HepG2 (cell line): ENCODE data around the gene TRAF3. TPM values are rescaled to one million over a fixed set of nuclear protein-coding genes. Genes with fewer than 3 reads are reported as not detected.

ENCODE experiments used
- BRD4 ChIP-seq: sonication (generic); formaldehyde crosslinking; IDR thresholded peaks from 2 replicates; pipeline ENCODE4 v1.4.0; 2020; ENCODE audit warnings: missing genetic modification reagents
- FOXM1 ChIP-seq: sonication (generic); formaldehyde crosslinking; IDR thresholded peaks from 2 replicates; pipeline ENCODE4 v1.5.0; 2020; ENCODE audit warnings: missing genetic modification reagents
- GMEB1 ChIP-seq: sonication (generic); formaldehyde crosslinking; IDR thresholded peaks from 2 replicates; pipeline ENCODE4 v1.5.1; 2020; ENCODE audit warnings: missing genetic modification reagents, mild to moderate bottlenecking, borderline replicate concordance
- MAFG ChIP-seq: sonication (generic); formaldehyde crosslinking; IDR thresholded peaks from 2 replicates; pipeline ENCODE4 v1.5.1; 2020; ENCODE audit warnings: mild to moderate bottlenecking, missing genetic modification reagents
- NFIC ChIP-seq: IDR thresholded peaks from 2 replicates; pipeline ENCODE4 v1.6.1; 2012; ENCODE audit warnings: mild to moderate bottlenecking, low read length, inconsistent platforms
- NFKBIZ ChIP-seq: IDR thresholded peaks from 2 replicates; pipeline ENCODE4 v1.6.1; 2018; ENCODE audit warnings: missing genetic modification reagents, missing compliant biosample characterization
- PCBP2 ChIP-seq: fragments of 200-400 bp; formaldehyde crosslinking; optimal IDR thresholded peaks from 2 replicates; pipeline ENCODE3; 2018; ENCODE audit warnings: low read length, low read depth; ENCODE audit not compliant: poor library complexity, severe bottlenecking
- RNF2 ChIP-seq: fragments of 450-650 bp; conservative IDR thresholded peaks from 2 replicates; pipeline ENCODE4 v1.6.1; 2016; ENCODE audit warnings: low read depth
- SNAPC4 ChIP-seq: sonication (generic); formaldehyde crosslinking; IDR thresholded peaks from 2 replicates; pipeline ENCODE4 v1.4.0; 2020; ENCODE audit warnings: mild to moderate bottlenecking, missing genetic modification reagents
- SRY ChIP-seq: sonication (generic); formaldehyde crosslinking; IDR thresholded peaks from 2 replicates; pipeline ENCODE4 v1.8.0; 2022; ENCODE audit warnings: mild to moderate bottlenecking, missing genetic modification reagents
- STAG1 ChIP-seq: sonication (generic); formaldehyde crosslinking; IDR thresholded peaks from 2 replicates; pipeline ENCODE4 v1.4.0; 2020; ENCODE audit warnings: missing genetic modification reagents
- TFDP2 ChIP-seq: sonication (generic); formaldehyde crosslinking; IDR thresholded peaks from 2 replicates; pipeline ENCODE4 v1.4.0; 2020; ENCODE audit warnings: missing genetic modification reagents
- ZFP91 ChIP-seq: sonication (generic); formaldehyde crosslinking; IDR thresholded peaks from 2 replicates; pipeline ENCODE4 v1.9.0; 2022; ENCODE audit warnings: missing genetic modification reagents, mild to moderate bottlenecking, borderline replicate concordance
- ZNF274 ChIP-seq: sonication (generic); formaldehyde crosslinking; IDR thresholded peaks from 2 replicates; pipeline ENCODE4 v1.5.1; 2020; ENCODE audit warnings: mild to moderate bottlenecking, missing genetic modification reagents
- ZNF737 ChIP-seq: sonication (generic); formaldehyde crosslinking; IDR thresholded peaks from 2 replicates; pipeline ENCODE4 v1.5.0; 2020; ENCODE audit warnings: missing genetic modification reagents, mild to moderate bottlenecking, borderline replicate concordance
- polyA plus RNA-seq, 8 experiments: library from polyadenylated mRNA; depleted of rRNA in 3 of 8; stranded (reverse) in 7 of 8; unstranded in 1 of 8; fragments of >200 nt; fragmentation: Illumina TruSeq in 4 of 8; extraction: Trizol in 4 of 8; gene quantifications; 2 replicates each; pipeline versions ENCODE4 v1.2.1 to v1.2.3, GENCODE V29; 2011 to 2016; ENCODE audit warnings: low read depth in 4 of 8, missing spikeins in 1 of 8, mixed read lengths in 1 of 8; ENCODE audit not compliant: insufficient read depth in 1 of 8
- total RNA-seq, 5 experiments: library from RNA; depleted of rRNA; stranded (reverse); fragments of >200 nt; fragmentation: Illumina TruSeq; extraction: Trizol; gene quantifications; 2 replicates each; pipeline ENCODE4 v1.2.3, GENCODE V29; 2016; ENCODE audit warnings: low read depth in 1 of 5
- TF ChIP-seq, protein P1 (sequence below): sonication (generic); formaldehyde crosslinking; IDR thresholded peaks from 2 replicates; pipeline ENCODE4 v1.4.0; 2020; ENCODE audit warnings: mild to moderate bottlenecking, missing genetic modification reagents

TRAF3 gene
- total and polyA plus RNA-seq, 2 of the 13 experiments (the other 11 are each of a cell fraction or from before 2014, with no cell fraction given): 6.9 to 12.2 TPM

DNA sequence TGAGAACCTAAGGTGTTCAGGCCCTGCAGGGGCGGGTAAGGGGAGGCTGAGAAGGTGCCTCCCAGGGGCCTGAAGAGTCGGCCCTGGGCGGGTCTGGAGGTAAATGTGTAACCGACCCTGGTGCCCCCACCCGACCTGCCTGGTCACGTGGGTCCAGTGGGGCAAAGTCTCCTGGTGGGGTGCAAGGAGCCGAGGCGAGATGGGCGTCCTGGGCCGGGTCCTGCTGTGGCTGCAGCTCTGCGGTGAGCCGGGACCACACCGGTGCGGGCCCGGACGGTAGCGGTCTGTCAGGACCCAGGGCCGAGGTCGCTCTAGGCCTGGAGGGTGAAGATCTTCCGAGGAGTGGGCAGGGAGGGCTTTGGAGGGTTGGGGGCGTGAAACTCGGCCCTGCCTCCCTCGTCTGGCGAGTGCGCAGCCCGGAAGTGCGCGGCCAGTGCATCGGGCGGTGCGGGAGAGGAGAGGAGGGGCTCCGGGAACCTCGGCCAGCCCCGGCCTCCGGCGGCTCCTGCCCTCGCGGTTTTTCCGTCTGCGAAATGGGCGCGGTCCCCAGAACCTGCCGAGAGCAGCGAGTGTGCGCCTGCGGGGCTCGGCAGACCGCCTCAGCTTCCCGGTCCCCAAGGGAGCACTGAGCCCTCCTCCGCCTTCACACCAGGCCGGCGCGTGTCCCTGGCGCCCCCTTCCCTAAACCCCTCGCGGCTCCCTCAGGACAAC lies 145.4 kb downstream of the TRAF3 start, which contains the start of gene AMN (continued):
- TF ChIP-seq ZFP91: peak; percentile 90
- TF ChIP-seq FOXM1 (CRISPR knock-in tag): no peak
- TF ChIP-seq MAFG (CRISPR knock-in tag): no peak
- no peak for TF ChIP-seq NFIC
- TF ChIP-seq SNAPC4: no peak
- TF ChIP-seq STAG1 (CRISPR knock-in tag): no peak; the same call in 1 of the 2 replicates
- TF ChIP-seq NFKBIZ (CRISPR knock-in tag): no peak
- no peak for TF ChIP-seq ZNF737 (CRISPR knock-in tag)
- TF ChIP-seq, protein P1, sequence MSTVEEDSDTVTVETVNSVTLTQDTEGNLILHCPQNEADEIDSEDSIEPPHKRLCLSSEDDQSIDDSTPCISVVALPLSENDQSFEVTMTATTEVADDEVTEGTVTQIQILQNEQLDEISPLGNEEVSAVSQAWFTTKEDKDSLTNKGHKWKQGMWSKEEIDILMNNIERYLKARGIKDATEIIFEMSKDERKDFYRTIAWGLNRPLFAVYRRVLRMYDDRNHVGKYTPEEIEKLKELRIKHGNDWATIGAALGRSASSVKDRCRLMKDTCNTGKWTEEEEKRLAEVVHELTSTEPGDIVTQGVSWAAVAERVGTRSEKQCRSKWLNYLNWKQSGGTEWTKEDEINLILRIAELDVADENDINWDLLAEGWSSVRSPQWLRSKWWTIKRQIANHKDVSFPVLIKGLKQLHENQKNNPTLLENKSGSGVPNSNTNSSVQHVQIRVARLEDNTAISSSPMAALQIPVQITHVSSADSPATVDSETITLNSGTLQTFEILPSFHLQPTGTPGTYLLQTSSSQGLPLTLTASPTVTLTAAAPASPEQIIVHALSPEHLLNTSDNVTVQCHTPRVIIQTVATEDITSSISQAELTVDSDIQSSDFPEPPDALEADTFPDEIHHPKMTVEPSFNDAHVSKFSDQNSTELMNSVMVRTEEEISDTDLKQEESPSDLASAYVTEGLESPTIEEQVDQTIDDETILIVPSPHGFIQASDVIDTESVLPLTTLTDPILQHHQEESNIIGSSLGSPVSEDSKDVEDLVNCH (CRISPR knock-in tag): 0 out of 2 replicates have a peak, but pooled peaks have one; percentile 38
- no peak for TF ChIP-seq ZNF274
- TF ChIP-seq SRY: no peak
- TF ChIP-seq PCBP2: no peak
- peak; percentile 66 for TF ChIP-seq TFDP2 (CRISPR knock-in tag)
- no peak for TF ChIP-seq RNF2
- peak; percentile 82 for TF ChIP-seq BRD4 (CRISPR knock-in tag)
- peak; percentile 70; the same call in 1 of the 2 replicates for TF ChIP-seq GMEB1 (CRISPR knock-in tag)
